Daoy (cell line): Measurements from ENCODE around the gene LHX4. TPM values are rescaled to one million over a fixed set of nuclear protein-coding genes. Genes with fewer than 3 reads are reported as not detected.
A peak's percentile ranks its signal among the peaks of the same experiment; 100 is the strongest.

Source experiments
- DNase-seq: peaks from one replicate; pipeline ENCODE4 v3.0.0-alpha.2; 2015; ENCODE audit warnings: low read depth
- total RNA-seq: library from RNA; depleted of rRNA; stranded (reverse); fragments of >200 nt; shearing (Covaris generic); gene quantifications from 2 replicates; pipeline ENCODE4 v1.2.3, GENCODE V29; 2014

The LHX4 gene
- total RNA-seq, 1 experiment from 2014 or later = 0.17 TPM

DNA sequence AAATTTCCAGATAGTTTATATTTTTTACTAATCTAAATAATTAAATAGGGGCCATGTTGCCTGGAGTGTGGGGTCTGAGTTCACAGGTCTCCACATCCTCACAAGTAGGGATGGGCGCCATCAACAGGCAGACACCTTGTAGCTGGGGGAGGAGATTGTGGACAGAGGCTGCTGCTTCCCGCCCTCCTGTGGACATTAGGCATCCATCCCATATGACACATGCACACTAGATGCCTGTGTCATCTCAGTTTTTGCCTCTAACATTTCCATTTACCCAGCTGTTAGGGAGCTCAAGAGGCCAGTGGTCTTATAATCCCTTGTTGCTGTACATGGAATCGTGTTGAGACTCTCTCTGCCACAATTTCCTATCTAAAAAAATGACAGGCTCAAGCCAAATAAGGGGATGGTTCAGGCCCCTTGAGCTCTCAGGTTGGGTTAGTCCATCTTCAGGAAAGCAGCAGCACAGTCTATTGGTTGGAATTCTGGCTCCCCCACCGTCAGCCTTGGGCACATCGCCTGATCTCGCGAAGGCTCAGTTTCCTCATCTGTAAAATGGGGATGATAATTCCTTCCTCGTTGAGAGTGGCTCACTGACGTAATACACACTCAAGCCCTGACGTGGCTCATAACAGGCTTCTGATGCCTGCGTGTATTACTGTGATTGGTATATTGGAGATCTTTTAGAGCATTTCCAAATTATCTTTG is 13.6 kb downstream of the LHX4 start:
- DNase-seq = no peak

DNA sequence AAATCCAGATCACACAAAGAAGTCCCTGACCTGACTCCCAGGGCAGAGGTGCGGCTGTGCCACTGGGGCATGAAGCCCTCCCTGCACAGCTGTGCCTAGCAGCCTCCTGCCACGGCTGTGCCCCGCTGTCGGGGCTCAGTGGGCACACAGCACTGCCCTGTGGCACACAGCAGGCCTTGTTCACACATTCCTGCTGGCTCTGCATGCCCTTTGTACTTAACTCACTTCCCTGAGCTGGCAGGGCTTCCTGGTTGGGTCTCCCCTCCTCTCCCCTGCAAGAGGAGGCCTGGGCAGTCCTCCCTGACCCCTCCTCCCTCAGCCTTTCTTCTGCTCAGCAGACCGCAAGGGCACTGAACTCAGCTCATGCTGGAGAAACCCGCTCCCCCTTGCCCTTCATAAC is 14.8 kb downstream of the LHX4 start:
- no peak for DNase-seq

DNA sequence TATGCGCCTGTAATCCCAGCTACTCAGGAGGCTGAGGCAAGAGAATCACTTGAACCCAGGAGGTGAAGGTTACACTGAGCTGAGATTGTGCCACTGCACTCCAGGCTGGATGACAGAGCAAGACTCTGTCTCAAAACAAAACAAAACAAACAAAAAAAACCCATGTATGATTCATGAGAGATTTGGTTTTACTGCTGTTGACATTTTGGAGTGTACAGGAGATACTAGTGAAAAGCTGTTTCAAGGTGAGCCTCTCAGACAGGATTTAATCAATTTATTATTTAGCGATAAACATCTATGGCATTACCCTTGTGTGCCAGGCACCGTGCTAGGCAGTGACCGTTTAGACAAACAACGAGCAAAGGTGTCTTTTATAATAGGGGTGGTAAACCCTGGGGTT is 16.5 kb downstream of the LHX4 start:
- no peak for DNase-seq

DNA sequence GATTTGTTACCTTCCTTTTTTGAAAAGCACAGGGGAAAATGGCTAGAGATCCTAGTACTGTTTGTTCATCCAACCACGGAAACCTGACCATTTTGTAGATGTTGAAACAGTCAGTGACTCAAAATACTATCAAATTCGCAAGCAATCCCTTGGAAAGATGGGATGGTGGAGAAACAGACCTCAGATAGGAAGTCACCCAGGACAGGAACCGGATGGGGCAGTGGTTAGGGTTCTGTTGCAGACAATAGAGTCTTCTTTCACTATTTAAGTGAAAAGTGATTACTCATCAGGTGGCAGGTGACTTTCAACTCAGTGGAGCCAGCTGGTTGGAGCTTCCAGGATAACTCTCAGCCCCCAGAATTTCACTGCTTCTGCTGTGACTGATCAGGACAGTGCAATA is 17.0 kb downstream of the LHX4 start:
- no peak for DNase-seq

DNA sequence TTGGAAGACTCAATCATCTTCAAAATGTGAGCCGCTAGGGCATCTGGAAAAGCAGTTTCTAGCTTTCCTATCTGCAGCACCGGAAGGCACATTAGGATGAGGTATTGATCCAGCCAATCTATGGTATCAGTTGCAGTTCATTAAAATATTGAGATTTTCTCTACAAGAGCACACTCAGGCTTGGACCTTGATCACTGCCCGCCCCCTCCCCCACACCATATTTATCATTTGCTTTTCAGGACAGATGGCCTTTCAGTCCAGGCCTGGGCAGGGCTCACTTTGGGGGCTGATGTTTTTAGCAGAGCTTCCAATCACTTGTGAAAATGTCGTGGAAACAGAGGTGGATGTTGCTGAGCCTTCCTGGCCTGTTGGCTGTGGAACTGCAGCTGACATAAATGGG is 17.5 kb downstream of the LHX4 start:
- DNase-seq = no peak

DNA sequence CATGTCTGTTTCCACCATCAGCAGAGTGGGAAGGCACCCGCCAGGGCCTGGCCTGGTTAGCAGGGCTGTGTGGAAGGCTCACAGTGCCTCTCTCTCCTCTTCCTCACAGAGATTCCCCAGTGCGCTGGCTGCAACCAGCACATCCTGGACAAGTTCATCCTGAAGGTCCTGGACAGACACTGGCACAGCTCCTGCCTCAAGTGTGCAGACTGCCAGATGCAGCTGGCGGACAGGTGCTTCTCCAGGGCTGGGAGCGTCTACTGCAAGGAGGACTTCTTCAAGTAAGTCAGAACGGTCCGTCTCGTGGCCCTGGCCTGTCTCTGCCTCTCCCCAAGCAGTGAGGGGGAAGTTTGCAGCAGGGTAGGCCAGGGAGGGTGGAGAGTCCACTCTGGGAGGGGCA is 18.1 kb downstream of the LHX4 start:
- DNase-seq = no peak

DNA sequence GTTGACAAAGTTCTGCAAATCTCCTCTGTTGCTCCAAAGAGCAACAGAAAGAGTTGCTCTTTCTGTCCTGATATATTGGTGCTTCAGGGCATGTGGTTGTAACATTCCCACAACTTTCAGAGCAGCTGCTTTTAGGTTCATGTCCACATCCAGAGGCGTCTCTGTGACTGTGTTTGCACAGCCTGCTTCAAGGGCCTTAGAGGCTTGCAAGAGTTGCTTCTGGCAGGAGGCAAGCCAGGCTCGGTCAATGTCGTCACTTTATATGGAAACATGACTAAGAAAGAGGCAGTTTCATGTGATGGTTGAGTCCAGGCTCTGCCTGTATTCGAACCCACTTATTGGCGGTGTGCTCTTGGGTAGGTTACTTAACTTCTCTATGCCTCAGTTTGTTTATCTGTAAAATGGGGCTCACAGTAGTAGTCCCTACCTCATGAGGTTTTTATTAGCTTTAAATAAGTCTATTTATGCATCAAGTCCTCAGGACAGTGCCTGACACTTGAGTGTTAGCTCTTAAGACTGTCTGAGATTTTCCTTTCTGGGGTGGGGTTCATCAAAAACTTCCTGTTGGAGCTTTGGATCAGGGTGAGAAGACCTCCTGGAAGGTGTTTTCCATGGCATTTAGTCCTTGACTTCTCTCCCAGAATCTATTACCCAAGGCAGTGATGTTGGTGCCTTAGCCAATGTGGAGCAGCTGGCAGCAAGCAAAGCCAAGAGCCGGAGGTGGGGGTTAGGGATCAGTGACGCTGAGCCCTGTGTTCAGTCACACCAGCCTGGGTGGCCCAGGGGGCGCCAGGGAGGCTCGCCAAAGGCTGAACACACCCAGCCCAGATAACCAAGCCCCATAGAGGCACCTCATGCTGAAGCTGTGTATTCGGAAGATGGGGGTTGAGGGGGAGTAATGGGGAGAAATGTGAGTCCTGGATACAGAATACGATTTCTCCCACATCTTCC is 18.9 kb downstream of the LHX4 start:
- no peak for DNase-seq

DNA sequence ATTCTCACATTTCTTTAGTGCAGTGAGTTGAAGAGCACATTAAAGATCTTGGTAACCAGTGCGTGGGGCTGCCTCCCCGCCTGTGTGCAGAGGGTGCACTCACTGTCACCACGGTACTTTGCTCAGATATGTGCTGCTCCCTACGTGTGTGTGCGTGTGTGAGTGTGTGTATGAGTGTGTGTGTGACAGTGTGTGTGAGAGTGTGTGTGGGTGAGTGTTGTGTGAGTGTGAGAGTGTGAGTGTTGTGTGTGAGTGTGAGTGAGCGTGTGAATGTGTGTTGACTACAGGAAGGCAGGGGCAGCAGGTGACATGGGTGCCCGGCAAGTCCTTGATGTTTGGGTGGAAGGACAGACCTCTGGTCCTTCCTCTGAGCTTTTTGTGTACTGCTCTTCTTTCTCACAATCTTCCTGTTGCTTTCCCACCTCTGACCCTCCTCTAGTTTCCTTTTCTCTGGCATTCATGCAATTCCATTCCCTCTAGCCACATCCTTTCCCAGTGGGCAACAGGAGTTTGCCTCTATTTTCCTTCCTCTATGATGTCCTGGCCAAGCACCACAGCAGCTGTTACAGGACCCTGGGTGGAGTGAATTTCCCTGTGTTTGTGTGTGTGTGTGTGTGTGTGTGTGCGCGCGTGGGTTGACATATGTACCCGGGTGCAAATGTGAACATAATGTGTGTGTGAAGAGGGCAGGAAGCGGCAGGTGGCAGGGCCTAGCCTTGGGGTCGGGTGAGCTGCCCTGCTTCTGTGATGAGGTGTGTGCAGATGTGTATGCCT is 19.8 kb downstream of the LHX4 start:
- no peak for DNase-seq

DNA sequence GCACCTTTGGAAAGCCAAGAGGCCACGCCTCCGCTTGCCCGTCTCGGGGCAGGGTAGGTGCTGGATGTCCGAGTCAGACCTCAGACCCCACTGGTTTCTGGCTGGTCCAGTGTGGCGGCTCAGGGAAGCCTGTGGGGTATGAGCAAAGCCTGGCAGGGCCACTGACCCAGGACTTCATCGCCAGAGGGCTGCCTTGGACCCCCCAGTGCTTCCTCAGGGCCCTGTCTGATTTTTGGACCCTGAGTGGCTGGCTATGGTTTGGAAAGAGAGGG is 20.4 kb downstream of the LHX4 start:
- DNase-seq = no peak

DNA sequence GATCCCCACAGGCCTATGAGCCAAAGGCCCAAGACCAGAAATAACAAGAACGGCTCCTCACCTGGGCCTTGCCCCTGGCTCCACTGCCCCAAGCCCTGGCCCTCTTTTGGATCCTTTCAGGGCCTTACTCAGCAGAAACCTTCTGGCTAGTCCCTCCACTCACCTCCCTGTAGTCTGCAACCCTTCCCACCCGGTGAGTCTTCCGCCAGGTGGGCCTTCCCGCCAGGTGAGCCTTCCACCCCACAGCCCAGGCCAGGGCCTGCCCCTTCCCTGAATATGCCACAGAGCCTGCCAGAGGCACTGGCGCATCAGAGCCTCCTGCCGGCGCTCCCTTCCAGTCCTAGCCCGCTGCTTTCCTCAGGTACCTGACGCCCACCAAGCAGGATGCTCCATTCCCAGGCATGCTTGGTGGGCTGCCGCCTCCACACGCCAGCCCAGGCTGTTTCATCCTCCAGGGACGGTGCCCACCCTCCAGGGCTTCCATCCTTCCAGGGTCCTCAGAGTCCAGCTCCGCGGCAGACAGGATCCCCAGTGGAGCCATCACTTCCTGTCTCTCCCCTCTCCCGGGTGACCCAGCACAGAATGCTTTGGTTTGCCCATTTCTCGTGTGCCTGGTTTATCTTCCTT is 20.9 kb downstream of the LHX4 start:
- DNase-seq = no peak

DNA sequence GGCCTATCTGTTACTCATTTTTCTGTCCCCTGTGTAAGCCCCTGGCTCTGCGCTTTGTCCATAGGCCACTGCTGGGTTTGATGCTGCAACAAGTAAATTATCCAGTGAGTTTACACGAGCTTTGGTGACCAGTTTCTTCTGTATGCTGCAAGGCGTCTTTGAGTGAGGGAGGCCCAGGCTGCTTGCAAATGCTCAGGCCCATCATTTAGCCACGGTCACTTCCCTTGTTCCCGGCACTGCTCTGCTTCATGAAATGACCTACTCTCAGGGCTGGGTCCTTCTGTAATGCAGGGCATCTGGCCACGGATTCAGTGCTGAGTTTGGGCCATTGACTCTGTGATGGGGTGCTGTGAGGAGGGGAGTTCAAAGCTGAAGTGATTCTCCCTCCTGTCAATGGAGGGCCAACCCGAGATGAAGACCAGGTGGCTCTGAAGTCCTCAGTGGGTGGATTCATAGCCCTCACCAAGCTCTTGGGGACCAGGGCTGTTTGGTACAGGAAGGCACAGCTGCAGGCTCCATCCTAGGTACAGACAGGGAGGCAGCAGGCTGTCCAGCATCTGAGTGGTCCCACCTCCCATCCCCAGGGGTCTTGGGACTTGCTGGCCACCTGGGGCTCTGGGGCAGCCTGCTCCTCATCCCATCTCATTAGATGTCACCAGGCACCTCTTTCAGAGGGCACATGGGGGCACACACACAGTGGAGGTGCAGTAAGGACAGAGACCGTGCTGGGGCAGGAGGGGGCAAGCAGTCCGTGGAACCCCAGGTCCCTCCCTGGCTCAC is 21.7 kb downstream of the LHX4 start:
- DNase-seq = no peak

DNA sequence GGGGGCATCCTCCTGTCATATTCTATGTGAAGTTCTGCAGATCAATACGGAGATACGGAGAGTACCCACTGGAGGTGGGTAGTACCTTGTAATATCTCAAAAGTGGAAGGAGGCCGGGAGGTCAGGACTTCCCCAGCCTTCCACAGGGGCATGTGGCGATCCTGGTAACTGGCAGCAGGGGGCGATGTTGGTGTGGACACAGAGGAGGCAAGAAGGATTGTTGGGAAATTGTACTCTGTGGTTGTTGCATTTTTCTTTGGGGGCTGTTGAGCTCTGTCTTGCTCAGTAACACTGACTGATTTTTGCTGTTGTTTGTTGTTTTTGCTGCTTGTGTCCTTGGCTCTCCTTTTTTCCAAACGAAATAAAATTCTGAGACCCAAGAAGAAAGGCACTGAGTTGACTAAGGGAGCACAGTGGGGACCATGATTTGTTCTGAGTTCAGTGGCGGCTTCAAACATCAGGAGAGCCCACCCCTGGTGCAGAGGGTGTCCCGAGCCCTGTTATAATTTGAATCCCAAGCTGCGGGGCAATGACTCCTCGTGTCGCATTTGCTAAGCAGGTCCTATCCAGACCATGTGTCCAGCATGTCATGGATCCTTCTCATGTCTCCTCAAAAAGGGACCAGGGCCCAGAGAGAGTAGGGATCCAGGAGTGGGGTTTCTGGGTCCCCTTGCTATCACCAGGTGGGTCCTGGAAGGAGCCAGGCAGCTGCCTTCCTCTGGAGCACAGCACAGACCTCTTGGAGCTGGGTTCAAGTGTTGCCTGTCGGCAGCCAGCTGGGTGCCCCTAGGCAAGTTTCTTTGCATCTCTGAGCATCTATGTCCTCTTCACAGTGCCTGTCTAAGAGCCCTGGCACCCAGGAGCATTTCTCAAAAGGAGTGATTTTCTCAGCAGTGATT is 22.8 kb downstream of the LHX4 start:
- peak; percentile 78 for DNase-seq

DNA sequence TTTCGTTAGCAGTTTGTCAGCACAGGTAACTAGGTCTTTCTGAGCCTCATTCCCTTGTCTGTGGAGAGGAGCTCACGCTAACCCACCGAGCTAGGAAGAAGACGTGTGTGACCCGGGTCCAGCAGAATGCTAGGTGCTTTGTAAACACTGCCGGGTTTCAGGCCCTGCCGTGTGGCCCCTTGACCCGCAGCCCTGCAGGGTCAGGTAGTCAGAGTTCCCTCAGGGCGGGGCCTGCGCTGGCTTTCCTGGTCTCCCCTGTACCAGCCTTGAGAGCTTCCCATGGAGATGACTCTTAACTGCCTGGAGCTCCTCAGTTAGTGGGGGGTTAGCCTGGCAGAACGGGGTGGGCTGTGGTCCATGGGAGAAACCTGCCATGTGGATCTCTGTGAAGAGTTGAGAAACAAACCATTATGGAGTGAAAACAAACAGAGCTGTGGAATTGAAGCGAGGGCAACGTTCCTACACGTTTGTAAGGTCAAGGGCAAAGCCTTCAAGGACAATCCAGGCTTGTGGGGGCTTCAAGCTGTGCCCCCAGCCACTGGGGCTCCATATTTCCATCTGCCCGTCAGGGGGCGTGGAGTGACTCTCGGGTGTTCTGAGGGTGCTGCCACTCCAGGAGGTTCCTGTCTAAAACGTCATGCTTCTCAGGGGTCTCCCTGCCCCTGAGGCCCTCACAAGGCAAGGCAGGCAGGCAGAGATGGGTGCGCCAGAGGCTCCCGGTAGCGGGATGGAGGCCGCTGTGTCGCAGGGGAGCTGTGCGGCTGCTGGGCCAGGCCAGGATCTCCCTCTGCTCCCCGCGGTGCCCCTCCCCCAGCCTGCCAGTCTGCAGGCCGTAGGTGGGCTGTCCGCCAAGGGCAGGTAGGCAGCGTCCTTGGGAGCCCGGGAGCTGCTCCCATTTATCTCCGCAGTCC is 23.8 kb downstream of the LHX4 start:
- DNase-seq = no peak

DNA sequence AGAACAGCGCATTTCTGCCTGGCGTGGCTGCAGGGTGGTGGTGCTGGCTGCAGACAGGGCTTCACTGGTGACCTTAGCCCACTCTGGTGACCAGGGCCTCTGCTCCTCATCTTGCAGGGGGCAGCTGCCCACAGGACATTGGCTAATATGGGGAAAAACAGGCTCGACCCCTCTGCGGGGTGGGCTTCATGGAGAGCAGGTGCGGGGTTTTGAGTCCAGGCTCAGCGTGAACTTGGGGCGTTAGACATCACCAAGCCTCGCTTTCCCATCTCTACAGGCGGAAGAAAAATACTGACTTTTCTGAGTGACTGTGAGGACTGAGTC is 24.4 kb downstream of the LHX4 start:
- no peak for DNase-seq

DNA sequence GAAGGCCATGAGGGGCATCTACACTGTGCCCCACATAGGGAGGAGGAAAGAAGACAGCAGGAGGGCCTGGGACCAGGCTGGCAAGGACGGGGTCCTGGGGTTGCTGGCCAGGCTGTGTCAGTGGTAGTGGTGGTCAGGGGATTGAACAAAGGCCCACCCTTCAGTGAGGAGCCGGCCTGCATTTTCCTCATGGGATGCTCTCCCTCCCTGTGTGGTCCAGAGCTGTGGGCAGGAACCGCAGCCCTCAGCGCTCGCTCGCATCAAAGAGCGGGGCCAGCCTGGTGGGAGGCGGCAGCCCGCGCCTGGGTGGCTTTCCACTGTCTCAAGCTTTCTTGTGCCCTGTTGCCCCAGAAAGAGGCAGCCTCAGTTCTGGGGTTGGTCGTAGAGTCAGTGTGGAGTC is 24.8 kb downstream of the LHX4 start:
- DNase-seq = no peak

DNA sequence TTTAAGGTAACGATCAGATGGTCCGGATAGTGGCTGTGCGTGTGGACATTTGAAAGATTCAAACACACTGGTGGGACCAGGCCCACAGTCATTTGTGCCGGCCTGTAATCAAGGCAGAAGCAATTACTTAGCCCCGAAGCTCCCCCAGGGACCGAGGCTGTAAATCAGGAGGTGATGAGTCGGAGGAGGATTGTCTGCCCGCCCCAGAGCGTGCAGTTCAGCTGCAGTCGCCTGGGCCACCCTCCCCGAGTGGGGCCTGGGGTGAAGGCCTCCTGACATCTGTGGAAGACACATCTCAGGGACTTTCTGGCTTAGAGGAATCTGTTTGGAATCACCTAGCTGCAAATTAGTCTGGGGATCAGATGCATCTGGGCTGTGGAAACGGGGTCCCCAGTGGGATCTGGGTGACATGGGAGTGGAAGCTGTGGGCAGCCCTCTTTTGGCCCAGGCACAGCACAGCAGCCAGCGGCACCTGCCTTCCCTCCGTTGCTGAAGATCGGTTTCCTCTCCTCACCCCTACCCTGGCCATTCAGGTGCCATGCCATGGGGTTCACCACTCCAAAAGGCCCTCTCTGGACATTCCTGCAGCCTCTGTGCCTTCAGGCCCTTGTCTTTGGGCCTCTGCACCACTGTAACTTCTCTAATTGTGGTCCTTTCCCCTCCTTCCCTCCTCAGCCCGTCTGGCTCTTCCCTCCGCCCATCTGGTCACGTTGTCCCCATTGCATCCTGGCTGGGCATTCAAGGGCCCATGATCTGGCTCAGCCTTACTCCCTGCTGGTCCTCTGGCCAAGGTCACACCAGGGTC is 25.7 kb downstream of the LHX4 start:
- no peak for DNase-seq

DNA sequence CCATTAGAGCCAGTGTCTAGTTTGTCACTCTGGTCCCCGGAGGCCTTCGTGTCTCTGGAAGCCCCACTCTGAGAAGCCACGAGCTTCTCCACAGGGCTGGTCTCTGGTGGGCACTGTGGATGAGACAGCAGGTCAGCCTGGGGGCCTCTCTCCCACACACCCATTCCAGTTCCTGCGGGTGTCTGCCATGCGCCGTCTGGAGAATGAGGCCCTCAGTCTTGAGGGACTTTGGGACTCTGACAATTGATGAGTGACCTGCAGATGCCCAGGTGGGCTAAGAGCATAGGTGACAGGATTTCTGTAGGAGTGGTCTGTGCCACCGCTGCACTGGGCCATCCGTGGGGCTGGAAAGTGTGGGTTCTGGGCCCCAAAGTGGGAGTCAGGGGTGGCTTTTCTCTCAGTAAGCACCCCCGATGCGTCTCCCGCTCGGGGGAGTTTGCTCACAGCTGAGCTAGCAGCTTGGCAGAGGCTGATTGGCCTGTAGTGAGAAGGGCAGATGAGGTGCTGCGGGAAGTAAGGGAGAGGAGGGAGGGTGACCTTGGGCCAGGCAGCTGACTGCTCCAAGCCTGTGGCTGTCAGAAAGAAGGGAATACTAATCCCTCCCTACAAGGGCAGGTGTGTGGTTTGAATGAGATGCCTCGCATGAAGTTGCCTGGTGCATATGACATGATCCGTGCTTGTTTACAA is 26.4 kb downstream of the LHX4 start:
- DNase-seq = no peak

DNA sequence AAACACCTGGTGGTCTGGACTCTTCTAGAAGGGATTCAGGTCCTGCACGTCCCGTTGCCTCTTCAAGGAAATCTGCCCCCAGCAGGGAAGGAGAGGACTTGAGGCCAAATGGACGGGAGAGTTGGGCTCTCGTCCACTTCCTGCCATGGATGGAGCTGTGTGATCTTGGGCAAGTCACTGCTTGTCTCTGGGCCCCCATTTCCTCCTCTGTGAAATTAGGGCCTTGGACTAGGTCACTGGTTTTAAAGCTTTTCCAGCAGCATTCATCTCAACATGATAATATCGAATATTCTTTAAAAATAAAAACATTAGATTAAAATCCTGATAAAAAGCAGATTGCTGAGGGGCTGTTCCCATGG is 26.9 kb downstream of the LHX4 start:
- no peak for DNase-seq
